ENCODE results near the gene SIL1.
A peak's percentile ranks its signal among the peaks of the same experiment; 100 is the strongest.

- TF ChIP-seq EP300 (IDR thresholded peaks at IDR 0.05) = peak; percentile 47
- TF ChIP-seq POLR2A (IDR thresholded peaks at IDR 0.05; ENCODE audit: low read depth) = no peak
- TF ChIP-seq CTCF (IDR thresholded peaks at IDR 0.05) = no peak
- TF ChIP-seq POLR2AphosphoS5 (IDR thresholded peaks at IDR 0.05) = no peak
These were observed 136.9 kb downstream of the SIL1 start for GRCh38 chr5:139061274-139061673.

All from esophagus muscularis mucosa (tissue), 4 donors.